Measurements from ENCODE around the gene SLC25A11.
"Not testable (repeated sequence)": the region's sequence is repeated elsewhere in the genome, so short reads cannot be mapped to it uniquely, and the experiment has no call there.

SLC25A11 gene

DNA sequence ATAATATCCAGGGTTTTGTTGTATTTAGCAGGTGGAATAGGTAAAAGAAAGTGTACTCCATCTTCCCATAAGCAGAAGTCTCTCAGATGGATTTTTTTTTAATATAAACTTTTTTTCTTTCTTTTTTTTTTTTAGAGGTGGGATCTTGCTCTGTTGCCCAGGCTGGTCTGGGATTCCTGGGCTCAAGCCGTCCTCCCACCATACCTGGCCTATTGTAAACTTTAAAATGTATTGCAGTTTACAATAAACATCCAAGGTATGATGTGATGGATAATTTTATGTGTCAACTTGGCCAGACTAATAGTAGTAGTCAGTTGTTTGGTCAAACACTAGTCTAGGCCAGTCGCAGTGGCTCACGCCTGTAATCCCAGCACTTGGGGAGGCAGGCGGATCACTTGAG lies 18.5 kb downstream of the SLC25A11 start:
- Histone ChIP-seq H3K27ac (ENCODE audit: poor library complexity, severe bottlenecking) (no peak overlapping the region), H3K27me3 (ENCODE audit: insufficient read depth, poor library complexity, severe bottlenecking) (no peaks in the 10 kb centered on the region), H3K4me3 (ENCODE audit: severe bottlenecking) (no peak overlapping the region), H3K9me3 (ENCODE audit: severe bottlenecking) (no peaks in the 10 kb centered on the region), H3K36me3 (ENCODE audit: low read depth) (no peaks in the 10 kb centered on the region), H3K4me1 (ENCODE audit: insufficient read depth, poor library complexity, severe bottlenecking) (no peaks in the 10 kb centered on the region)
- TF ChIP-seq CTCF (IDR thresholded peaks at IDR 0.05; ENCODE audit: poor library complexity, severe bottlenecking), result no peak
- DNase-seq (ENCODE audit: low spot score) (no peak), ATAC-seq (ENCODE audit: low read depth) (no peak)

- TF ChIP-seq CTCF (IDR thresholded peaks at IDR 0.05; ENCODE audit: poor library complexity, severe bottlenecking), result no peak
- Histone ChIP-seq H3K9me3 (ENCODE audit: severe bottlenecking) (no peaks in the 10 kb centered on the region), H3K4me3 (ENCODE audit: severe bottlenecking) (no peak overlapping the region), H3K27ac (ENCODE audit: poor library complexity, severe bottlenecking) (no peak overlapping the region), H3K4me1 (ENCODE audit: insufficient read depth, poor library complexity, severe bottlenecking) (no peaks in the 10 kb centered on the region), H3K36me3 (ENCODE audit: low read depth) (no peaks in the 10 kb centered on the region), H3K27me3 (ENCODE audit: insufficient read depth, poor library complexity, severe bottlenecking) (no peaks in the 10 kb centered on the region)
- ATAC-seq (ENCODE audit: low read depth) (peak; percentile 50; the same call in 1 of the 3 replicates), DNase-seq (ENCODE audit: low spot score) (no peak)
Measured at GRCh38 chr17:4920351-4921048, 19.3 kb downstream of the SLC25A11 start.

DNA sequence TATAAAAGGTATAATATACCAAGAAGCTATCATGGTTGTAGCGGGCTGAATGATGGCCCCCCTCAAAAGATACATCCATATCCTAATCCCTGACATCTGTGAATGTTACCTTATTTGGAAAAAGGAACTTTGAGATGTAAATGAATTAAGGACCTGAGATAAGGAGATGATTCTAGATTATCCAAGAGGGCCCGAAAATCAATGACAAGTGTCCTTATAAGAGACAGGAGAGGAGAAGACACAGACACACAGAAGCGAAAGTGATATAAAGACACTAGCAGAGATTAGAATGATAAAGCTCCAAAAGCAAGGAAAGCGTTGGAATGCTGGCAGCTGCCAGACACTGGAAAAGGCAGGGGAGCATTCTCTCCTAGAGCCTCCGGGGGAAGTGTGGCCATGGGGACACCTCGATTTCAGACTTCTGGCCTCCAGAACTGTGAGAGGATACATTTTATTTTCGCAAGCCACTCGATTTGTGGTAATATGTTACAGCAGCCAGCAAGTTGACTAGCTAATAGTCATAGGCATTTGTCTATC lies 20.3 kb downstream of the SLC25A11 start:
- ATAC-seq (ENCODE audit: low read depth) (no peak), DNase-seq (ENCODE audit: low spot score) (no peak)
- Histone ChIP-seq H3K4me3 (ENCODE audit: severe bottlenecking) (no peak overlapping the region), H3K9me3 (ENCODE audit: severe bottlenecking) (no peaks in the 10 kb centered on the region), H3K27ac (ENCODE audit: poor library complexity, severe bottlenecking) (no peak overlapping the region), H3K36me3 (ENCODE audit: low read depth) (no peaks in the 10 kb centered on the region), H3K4me1 (ENCODE audit: insufficient read depth, poor library complexity, severe bottlenecking) (no peaks in the 10 kb centered on the region), H3K27me3 (ENCODE audit: insufficient read depth, poor library complexity, severe bottlenecking) (no peaks in the 10 kb centered on the region)
- TF ChIP-seq CTCF (IDR thresholded peaks at IDR 0.05; ENCODE audit: poor library complexity, severe bottlenecking), result no peak

GRCh38 chr17:4914551-4914950 lies 25.3 kb downstream of the SLC25A11 start:
- not testable (repeated sequence) for H3K27ac ChIP-seq (ENCODE audit: poor library complexity, severe bottlenecking); H3K27me3 ChIP-seq (ENCODE audit: insufficient read depth, poor library complexity, severe bottlenecking); ATAC-seq (ENCODE audit: low read depth); H3K4me1 ChIP-seq (ENCODE audit: insufficient read depth, poor library complexity, severe bottlenecking); DNase-seq (ENCODE audit: low spot score); H3K4me3 ChIP-seq (ENCODE audit: severe bottlenecking); H3K36me3 ChIP-seq (ENCODE audit: low read depth); H3K9me3 ChIP-seq (ENCODE audit: severe bottlenecking)

- no peak for DNase-seq (ENCODE audit: low spot score)
- Histone ChIP-seq H3K9me3 (ENCODE audit: severe bottlenecking) (no peaks in the 10 kb centered on the region), H3K27me3 (ENCODE audit: insufficient read depth, poor library complexity, severe bottlenecking) (no peaks in the 10 kb centered on the region), H3K27ac (ENCODE audit: poor library complexity, severe bottlenecking) (no peak overlapping the region), H3K4me3 (ENCODE audit: severe bottlenecking) (no peak overlapping the region), H3K36me3 (ENCODE audit: low read depth) (no peaks in the 10 kb centered on the region), H3K4me1 (ENCODE audit: insufficient read depth, poor library complexity, severe bottlenecking) (peaks cover 9% of the 10 kb centered on the region)
- no peak for TF ChIP-seq CTCF (IDR thresholded peaks at IDR 0.05; ENCODE audit: poor library complexity, severe bottlenecking)
- no peak for ATAC-seq (ENCODE audit: low read depth)
Measured at GRCh38 chr17:4913994-4914393, 25.9 kb downstream of the SLC25A11 start.

Measured in RWPE2 (cell line).